H54 (cell line): Measurements from ENCODE around the gene CYP4B1.

ENCODE experiments used
- DNase-seq: peaks from one replicate; pipeline ENCODE4 v3.0.0; 2011; ENCODE audit warnings: low spot score, mixed read lengths; ENCODE audit not compliant: insufficient read length
- FAIRE-seq: peaks from 3 replicates; lab custom pipeline; 2011; peaks lifted over from hg19 to GRCh38; lab: Jason Lieb, UNC
- POLR2A ChIP-seq: IDR thresholded peaks from 2 replicates; pipeline ENCODE4 v1.6.1; 2011; ENCODE audit warnings: low read depth, mild to moderate bottlenecking, low read length

Gene CYP4B1

GRCh38 chr1:46802901-46803574 lies 4.2 kb downstream of the CYP4B1 start:
- DNase-seq: no peak
- FAIRE-seq: no peak
- TF ChIP-seq POLR2A: no peak

DNA sequence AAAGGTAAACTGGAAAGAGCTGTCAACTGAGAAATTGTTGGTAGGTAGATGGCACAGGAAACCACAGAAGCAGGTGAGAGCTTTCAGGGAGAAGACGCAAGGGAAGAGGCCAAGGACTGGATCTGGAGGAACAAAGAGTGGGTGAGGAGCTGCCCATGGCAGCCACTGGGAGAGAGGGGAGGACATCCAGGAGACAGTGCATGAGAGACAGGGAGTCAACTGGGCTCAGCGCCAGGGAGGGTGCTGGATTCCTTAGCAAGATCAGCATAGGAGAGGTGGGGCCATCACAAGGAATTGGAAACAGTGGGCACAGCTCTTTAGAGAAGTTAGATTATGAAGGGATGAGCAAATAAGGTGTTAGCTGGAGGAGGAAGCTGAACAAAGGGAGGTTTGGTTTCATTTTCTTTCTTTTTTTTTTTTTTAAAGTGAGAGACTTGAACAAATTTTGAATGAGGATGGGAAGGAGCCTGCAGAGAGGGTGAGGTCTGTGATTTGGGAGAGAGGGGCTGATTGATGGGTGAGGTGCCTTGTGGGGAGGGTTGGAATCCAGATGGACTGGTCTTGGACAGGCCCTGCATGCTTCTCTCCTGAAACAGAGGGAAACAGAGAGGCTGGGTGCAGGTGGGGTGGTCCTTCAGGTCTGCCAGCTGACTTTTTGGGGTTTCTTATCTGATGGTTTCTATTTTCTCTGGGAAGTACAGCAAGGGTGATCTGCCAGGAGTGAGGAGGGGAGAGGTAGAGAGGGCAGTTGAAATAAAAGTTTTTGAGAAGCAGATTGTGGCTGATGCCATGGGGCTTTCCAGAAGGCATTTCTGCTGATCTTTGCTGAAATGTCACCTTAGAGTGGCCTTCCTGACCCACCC lies 5.4 kb downstream of the CYP4B1 start:
- no peak for TF ChIP-seq POLR2A
- FAIRE-seq (no peak), DNase-seq (no peak)

- TF ChIP-seq POLR2A: no peak
- DNase-seq (no peak), FAIRE-seq (no peak)
Measured at GRCh38 chr1:46804926-46805325, 6.1 kb downstream of the CYP4B1 start.

GRCh38 chr1:46805755-46806154 lies 6.9 kb downstream of the CYP4B1 start:
- DNase-seq: no peak
- TF ChIP-seq POLR2A: no peak

DNA sequence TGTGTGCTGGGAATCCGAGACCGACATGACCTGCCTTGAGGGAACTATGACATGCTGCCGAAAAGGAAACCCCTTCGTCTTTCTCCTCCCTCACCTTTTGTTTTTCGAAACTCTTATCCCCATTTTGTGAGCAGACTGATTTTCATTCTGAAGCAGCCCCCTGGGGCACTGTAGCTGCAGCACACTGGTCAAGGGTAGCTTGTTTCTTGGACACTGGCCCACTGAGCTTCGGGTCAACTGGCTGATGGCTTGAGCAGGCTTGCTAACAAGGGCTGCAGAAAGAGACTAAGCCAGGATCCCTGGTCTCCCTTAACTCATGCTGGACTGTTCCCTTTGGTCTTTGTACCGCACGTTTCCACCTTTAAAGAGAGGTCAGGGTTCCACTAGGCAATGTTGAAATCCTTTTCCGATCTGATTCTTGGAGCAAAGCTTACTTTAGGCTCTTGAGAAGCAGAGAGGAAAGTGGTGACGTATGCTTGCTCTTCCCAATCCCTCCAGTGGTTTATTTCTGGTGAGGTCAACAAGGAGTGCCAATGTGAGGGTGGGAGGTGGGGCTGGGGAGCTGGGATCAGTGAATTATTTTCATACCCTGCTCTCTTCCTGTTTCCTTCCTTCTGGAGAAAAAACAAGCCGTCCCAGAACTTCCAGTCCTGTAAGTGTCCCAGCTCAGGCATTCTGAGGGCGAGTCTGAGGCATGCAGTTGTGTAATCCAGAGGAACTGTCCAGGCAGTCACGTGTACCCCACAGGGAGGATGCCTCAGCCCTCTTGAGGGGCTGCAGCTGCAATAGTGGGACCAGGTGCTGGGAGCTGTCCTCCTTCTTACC lies 7.6 kb downstream of the CYP4B1 start:
- no peak for DNase-seq
- TF ChIP-seq POLR2A: no peak
- FAIRE-seq: no peak

More at GRCh38 chr1:46805755-46806154, 6.9 kb downstream of the CYP4B1 start:
- no peak for FAIRE-seq

DNA sequence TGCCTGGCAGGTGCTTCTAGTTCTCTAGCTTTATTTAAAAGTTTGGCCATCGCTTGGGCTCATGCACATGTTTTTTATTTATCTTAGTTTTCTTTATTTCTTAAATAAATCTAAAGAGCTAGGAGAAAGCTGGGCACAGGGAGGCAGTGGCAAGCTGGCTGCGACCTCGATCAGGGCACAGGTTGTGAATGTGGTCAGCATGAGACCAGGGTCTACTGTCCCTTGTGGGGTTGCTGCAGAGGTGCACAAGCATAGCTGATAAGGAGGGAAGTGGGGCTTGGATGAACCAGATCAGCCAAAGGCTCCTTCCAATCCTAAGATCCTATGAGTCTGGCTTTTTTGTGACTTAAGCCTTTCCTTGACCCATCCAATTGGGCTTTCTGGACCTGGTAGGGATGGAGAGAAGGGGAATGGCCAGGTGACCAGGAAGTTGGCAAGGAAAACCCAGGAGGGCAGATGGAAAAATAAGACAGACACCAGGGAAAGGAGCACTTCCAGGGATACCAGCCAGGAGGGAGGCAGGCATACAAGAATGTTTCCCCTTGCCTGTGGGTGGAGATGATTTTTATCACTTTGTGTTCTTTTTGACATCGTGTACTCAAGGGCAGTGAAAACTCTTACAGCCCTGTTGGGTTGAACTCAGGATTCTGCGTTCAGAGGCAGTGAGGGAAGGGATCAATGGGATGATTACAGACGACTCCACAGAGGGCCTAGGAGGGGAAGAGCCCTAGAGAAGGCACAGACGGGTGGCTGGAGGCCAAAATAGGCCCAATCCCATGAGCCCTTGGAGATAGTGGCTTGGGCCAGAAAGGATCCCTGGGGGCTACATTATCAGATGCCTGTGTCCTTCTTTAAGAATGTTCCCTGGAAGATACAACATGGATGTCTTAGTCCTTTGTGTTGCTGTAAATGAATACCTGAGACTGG lies 8.5 kb downstream of the CYP4B1 start:
- TF ChIP-seq POLR2A: no peak
- FAIRE-seq (no peak), DNase-seq (no peak)

GRCh38 chr1:46809071-46809470 lies 10.2 kb downstream of the CYP4B1 start:
- TF ChIP-seq POLR2A: no peak
- no peak for FAIRE-seq
- DNase-seq: no peak

DNA sequence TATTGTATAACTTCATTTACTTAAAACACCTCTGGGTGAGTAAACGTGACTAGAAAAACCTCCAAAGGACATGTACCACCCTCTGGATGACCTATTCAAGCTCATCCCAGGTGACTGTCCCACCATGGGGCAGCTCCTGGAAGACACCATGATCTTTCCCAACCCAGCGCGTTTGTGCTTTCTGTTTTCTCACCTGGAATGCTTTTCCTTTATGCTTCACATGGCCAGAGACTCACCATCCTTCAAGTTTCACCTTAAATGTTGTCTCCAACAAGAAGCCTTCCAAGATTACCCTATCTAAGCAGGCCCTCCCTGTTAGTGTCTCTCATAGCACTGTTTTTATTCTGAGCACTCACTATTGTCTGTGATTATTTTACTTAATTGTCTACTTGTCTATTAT lies 11.1 kb downstream of the CYP4B1 start:
- FAIRE-seq: no peak
- no peak for DNase-seq
- TF ChIP-seq POLR2A: no peak

- no peak for TF ChIP-seq POLR2A
- FAIRE-seq (no peak), DNase-seq (no peak)
Measured at GRCh38 chr1:46810596-46810995, 11.8 kb downstream of the CYP4B1 start.

DNA sequence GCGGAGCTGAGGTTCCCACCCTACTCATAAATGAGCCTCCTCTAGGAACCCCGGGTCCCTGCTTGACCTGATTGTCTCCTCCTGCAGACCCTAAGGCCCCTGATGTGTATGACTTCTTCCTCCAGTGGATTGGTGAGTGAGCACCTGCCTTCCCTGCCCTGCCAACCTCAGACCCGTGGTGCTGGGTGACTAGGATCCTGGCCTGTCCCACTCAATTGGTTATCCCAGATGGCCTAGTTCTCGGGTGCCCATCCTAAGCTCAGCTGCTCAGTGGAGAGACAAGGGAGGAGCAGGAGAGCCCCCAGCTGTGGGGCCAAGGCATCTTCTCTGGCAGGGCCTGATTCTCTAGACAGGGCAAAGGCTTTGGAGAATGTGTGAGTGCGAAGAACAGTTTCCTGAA lies 12.2 kb downstream of the CYP4B1 start:
- no peak for DNase-seq
- no peak for TF ChIP-seq POLR2A
- no peak for FAIRE-seq

GRCh38 chr1:46812065-46812963 lies 13.5 kb downstream of the CYP4B1 start:
- no peak for FAIRE-seq
- no peak for TF ChIP-seq POLR2A

More at GRCh38 chr1:46812065-46812963, 13.5 kb downstream of the CYP4B1 start:
- no peak for DNase-seq
